ENCODE measurements around the gene ADISSP. TPM values are rescaled to one million over a fixed set of nuclear protein-coding genes. Genes with fewer than 3 reads are reported as not detected.

ADISSP gene
- total RNA-seq, 1 donor from 2014 or later = 61.1 TPM

- peak; percentile 89 for DNase-seq (ENCODE audit: low spot score)
Measured at GRCh38 chr20:3781153-3781910, 13.8 kb upstream of the ADISSP start, which contains the start of gene SPEF1. SPEF1 (minus strand) TSS chr20:3781448; CDS start chr20:3781287, 161 bp downstream.

DNA sequence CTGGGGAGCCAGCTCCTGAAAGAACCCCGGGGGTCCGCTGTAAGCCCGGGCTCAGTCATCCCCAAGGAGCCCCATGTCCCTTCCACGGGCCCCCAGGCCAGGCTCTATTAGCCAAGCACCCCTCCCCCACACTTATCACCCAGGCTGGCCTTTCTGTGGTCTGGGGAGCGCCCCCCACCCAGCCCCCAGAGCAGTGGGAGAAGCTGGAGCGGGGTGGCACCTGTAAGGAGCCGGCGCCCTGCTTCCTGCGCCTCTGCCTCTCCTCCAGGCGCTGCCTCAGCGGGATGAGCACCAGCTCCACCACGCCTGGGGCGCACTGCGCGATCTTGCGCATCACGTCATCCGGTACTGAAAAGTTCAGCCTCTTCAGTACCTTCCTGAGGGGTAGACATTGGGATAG lies 11.4 kb upstream of the ADISSP start:
- no peak for DNase-seq (ENCODE audit: low spot score)

GRCh38 chr20:3777716-3778629 lies 10.4 kb upstream of the ADISSP start:
- DNase-seq (ENCODE audit: low spot score) = peak; percentile 65

DNA sequence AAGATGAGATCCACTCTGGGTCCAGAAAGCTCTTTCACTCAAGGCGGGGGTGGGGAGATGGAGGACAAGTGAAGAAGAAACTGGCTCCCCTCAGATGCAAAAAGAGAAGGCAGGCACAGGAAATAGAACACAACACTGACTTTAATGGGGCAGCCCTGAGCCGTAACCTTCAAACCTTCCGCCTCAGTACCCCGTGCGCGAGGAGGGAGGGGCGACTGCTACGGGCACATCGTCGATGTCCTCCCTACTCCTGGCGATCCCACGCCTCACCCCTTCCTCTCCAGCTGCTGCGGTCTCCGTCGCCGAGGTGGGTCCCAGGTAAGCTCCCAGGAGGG lies 9.8 kb upstream of the ADISSP start:
- DNase-seq (ENCODE audit: low spot score) = no peak

- no peak for DNase-seq (ENCODE audit: low spot score)
Measured at GRCh38 chr20:3775457-3776108, 8.0 kb upstream of the ADISSP start.

DNA sequence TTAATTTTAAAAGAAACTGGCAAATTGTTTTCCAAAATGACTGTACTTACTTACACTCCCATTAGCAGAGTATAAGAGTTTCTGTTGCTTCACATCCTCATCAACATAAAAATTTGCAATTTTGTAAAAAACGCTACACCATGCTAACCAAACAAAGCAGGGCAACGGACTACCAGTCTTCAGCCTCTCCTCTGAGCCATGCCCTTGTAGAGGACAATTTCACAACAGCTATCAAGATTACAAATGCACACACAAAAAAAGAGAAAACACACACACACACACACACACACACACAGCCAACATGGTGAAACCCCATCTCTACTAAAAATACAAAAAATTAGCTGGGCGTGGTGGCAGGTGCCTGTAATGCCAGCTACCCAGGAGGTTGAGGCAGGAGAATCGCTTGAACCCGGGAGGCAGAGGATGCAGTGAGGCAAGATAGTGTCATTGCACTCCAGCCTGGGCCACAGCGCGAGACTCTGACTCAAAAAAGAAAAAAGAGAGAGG lies 4.1 kb upstream of the ADISSP start:
- no peak for DNase-seq (ENCODE audit: low spot score)

DNA sequence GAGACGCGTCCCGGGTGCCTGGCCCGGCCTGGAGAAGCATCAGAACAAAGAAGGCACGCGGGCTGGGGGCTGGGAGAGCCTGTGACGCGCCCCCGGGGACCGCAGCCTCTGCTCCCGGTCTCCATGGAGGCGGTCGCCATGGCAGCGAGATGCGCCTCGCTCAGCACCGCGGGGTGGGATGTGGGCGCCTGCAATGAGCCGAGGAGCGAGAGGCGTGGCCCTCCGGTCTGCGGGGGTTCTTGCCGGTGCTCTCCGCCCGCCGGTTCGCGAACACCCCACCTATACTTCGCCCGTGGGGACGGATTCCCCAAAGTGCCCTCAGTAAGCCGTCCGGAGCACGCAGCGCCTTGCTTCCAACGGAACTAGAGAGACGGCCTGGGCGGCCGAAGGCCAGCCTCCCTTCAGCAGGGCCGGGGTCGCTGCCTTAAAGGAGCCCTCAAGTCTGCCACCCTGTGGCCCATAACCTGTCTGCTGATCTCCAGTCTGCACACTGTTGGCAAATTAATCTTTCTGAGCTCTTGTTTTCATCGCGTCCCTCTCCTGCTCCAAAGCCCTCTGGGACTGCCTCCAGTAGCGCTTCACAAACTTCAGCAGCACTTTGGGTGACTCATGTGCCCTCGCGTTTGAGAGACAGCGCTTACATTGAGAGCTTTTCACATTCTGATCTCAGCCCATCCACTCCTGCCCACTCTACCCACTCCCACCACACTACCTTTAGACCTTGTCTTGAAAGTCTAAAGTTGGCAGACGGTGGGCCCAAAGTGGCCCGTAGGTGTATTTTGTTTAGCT lies 983 bp upstream of the ADISSP start:
- DNase-seq (ENCODE audit: low spot score) = peak; percentile 67

DNA sequence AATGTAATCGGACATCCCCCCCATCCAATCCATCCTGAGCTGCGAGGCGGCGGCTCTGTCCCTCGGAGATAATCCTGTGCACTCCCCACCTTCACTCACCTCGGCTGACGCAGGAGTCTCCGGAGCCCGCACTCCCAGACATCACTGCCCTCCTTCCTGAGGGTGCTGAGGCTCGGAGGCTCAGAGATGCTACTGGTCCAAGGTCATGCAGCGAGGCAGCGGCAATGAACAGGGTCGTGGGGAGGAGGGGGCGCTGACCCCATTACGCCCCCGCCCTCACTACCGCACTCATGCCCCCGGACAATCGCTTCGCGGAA lies 485 bp downstream of the ADISSP start:
- no peak for DNase-seq (ENCODE audit: low spot score)

DNA sequence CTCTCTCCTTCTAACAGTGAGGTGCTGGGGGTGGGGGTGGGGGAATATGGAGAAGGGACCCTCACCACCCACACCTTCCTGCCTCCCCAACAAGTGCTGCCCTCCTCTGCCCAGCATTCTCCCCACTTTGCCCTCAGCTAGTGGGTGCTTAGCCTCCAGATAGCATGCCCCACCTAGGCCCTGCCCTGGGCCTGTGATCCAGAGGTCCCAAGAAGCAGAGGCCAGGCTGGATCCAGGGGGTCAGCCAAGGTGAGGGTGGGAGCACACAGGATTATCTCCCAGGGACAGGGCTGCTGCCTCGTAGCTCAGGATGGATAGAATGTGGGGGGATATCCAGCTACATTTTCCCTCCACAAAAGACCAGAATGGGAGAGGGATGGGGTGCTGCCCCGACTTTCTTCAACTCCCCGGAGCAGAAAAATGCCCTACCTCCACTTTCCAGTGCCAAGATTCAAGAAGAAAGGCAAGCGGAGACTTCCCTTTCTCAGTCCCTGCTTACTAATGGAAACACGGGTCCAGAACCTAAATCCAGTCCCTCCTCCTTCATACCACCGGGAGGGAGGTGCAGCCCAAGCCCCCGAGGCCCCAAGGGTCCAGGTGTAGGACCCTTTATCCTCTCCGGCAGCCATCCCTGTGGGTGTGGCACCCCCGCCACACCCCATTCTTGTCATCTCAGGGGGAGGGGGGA lies 987 bp downstream of the ADISSP start:
- DNase-seq (ENCODE audit: low spot score) = no peak

GRCh38 chr20:3765171-3765882 lies 2.2 kb downstream of the ADISSP start:
- no peak for DNase-seq (ENCODE audit: low spot score)

DNA sequence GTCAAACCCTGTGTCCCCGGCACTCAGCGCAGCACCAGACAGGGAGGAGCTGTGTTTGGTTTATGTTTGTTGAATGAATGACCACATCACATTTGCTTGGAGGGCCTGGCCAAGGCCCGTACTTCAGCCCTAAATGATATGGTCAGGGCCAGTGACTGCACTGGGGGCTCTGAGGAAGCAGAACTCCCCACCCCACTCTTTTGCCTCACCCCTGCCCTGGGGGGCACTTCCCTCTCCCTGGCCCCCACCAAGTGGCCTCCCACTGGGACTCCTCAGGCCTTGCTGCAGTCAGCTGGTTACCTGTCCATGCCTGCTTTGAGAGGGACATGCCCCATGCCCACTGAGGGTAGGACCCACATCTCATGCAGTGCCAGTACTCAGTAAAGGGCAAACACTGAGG lies 2.9 kb downstream of the ADISSP start:
- DNase-seq (ENCODE audit: low spot score) = no peak

DNA sequence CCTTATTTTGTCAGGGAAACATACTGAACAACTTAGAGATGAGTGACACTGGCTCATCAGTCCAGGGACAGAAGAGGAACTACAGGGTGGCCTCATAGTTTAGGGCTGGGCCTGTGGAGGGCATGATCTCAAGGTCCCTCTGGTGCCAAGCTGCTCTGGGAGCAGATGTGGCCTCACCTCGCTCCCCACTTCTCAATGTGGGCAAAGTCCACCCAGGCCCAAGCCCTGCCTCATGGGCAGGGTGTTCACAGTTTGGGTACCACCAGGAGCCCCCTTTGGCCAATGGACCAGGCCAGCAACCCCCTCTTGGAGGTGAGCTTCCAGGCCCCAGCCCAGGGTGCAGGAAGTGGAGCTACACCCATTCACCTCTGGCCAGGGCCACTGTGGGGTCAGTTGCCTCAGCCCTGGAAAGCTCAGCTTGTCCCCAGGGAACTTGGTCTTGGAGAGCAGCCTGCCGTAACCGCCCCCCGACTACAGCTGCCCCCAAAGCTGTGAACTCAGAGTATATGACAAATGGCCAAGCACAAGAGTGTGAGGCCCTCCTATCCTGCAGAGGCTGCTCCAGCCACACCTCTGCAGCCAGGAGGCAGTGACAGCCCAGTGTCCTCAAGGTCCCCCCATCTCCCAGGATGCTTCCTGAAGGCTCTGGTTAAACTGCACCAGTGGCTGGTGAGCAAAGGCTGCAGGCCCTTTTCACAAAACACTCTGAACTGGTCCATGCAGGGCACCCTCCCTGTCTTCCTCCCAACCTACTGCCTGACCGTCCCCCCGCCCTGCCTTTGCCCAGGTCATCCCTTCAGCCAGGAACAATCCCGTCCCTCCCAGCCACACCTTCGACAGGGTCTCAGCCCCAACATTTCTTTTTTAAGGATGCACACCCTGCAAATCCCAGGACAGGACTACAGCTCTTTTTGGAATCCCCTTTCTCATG lies 3.6 kb downstream of the ADISSP start:
- no peak for DNase-seq (ENCODE audit: low spot score)

- DNase-seq (ENCODE audit: low spot score) = no peak
Measured at GRCh38 chr20:3760655-3761348, 6.8 kb downstream of the ADISSP start.

DNA sequence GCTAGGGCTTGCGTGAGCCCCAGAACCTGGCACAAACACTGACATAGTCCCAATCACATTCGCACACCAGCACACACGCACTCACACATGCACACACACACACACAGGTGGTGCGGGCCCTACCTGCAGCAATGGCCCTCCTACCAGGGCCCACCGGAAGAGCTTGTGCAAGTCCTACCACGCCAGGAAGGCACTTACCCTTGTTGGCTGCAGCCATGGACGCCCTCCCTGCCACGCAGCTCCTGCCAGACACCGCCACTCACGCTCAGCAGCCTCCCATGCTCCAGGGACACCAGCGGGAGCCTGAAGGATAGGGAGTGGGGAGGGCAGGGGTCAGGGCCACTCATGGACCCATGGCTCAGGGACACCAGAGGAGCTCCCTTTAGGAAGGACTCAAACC lies 7.7 kb downstream of the ADISSP start:
- DNase-seq (ENCODE audit: low spot score) = no peak

DNA sequence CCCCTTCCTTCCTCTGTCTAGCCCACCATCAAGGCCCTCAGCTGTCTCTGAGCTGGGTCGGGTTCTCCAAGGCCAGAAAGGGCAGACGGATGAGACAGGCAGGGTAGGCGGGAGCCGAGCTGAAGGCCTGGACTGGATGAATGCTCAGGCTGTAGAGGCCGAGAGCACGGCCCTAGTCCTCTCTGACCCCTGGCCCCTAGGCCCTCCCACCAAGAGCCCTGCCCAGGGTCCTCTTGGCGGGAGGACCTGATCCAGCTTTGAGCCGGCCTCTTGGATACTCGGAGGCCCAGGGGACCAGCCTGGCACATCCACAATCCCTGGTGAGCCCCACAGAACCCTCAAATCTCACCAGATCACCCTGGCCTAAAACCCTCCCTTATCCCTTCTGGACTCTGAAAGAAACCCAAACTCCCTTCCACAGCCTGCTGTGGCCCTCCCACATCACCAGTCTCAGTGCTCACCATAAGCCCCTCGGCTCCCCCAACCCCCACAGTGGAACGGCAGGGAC lies 8.2 kb downstream of the ADISSP start:
- DNase-seq (ENCODE audit: low spot score) = no peak

DNA sequence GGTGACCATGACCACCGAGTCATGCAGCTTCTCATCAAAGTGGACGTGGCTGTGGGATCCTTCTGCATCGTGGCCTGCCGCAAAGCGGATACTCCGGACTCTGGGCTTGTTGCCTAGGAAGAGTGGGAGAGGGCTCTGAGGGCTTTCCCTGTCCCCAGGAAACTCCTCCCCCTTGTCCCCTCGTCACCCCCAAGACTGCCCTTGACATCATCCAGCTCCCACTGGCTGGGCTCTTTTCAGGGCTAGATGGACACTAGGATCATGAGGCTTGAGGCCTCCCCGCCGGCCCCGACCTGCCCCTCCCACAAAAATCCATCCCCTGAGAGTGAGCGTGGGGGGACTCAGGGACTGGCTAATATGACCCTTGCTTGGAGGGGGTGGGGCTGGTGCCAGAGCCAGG lies 9.0 kb downstream of the ADISSP start:
- DNase-seq (ENCODE audit: low spot score) = no peak

DNA sequence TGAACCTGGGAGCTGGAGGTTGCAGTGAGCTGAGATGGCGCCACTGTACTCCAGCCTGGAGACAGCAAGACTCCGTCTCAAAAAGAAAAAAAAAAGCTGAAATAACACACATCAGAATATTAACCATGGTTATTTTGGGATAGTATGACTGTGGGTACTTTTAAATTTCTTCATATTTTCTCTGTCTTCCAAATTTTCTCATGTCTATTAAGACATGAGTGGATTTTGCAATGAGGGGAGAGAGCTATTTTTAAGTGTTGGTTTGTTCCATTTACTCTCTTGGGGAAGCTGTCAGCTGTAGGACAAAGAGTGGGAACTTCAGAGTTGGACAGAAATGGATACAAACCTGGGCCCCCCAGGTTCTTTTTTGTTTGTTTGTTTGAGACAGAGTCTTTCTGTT lies 10.3 kb downstream of the ADISSP start:
- no peak for DNase-seq (ENCODE audit: low spot score)

GRCh38 chr20:3755814-3756480 lies 11.6 kb downstream of the ADISSP start:
- no peak for DNase-seq (ENCODE audit: low spot score)
